Omental fat pad (tissue), 4 donors: ENCODE data around the gene OGN. TPM values are rescaled to one million over a fixed set of nuclear protein-coding genes. Genes with fewer than 3 reads are reported as not detected.

ENCODE experiments used
- ATAC-seq: fragments of 150-250 bp; one replicate; pipeline ENCODE4 v1.9.1; 2016; ENCODE audit warnings: mild to moderate bottlenecking, moderate library complexity; ENCODE audit not compliant: low FRiP score
- DNase-seq: peaks from one replicate; pipeline ENCODE4 v3.0.0-alpha.2; 2019; ENCODE audit warnings: low spot score
- CTCF ChIP-seq, 3 donors: fragments of 450-650 bp; IDR thresholded peaks; one replicate each; pipeline ENCODE4 v1.5.1; 2016 to 2017; ENCODE audit warnings: antibody characterized with exemption in 3 of 3, mild to moderate bottlenecking in 3 of 3, moderate library complexity in 2 of 3
- total RNA-seq, 4 donors: library from RNA; depleted of rRNA; stranded (reverse); fragments of >200 nt; gene quantifications; one replicate each; pipeline ENCODE4 v1.1.0, GENCODE V29; 2016

OGN gene
- total RNA-seq, 4 donors from 2014 or later, result 24.6 to 412 (median 114) TPM

DNA sequence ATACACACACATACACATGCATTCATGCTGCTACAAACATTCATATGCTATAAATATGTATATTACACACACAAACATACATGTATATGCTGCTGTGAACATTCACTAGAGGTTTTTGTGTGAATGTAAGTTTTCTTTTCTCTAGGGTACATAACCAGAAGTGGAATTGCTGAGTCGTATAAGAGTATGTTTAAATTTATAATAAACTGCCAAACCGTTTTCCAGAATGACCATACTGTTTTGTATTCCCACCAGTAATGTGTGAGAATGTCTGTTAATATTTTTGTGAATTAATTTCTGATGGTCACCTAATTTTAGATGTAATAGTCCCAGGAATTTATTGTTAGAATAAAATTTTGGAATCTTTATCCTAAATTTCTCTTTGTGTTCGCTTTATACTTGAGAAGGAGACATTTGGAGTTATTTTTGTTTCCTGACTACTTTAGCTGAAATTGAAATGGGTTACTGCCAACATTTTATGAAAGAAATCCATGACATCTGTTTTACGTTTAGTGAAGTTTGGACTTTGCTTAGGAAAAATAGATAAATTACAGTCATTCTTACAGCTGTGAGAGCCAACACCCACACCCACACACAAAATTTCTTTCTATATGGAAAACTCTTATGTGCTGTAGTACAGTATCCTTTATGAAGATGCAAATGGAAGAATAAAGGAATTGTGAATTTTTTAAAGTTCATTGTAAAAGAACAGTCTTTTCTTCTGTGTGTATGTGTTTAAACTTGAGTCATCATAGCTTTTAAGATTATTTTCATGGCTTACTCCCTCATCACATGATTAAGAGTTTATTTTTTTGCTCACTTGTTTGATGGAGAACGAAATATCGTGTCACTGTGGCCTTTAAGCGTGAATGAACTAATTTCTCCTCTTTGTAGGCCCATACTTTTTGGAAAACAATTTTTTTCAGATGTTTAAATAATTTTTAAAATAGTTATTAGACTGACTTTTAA is 54.3 kb downstream of the OGN start:
- TF ChIP-seq CTCF (IDR thresholded peaks at IDR 0.05), result no peak
- DNase-seq (no peak), ATAC-seq (peak; percentile 59)

DNA sequence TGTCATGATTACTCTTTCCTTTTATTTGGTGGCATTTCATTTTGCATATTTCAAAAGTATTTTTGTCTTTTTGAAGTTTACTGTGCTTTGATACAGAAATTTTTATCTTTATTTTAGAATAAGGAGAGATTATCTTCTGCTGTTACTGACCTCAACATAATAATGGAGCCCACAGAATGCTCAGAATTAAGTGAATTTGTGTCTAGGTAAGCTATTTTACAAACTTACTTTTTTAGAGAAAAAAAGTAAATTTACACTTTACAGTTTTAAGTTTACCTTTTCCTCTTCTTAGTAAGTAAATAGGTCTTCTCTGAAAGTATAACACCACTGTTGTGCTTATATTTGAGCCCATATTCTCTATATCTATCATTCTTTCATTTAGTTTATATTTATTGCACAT is 58.8 kb downstream of the OGN start:
- ATAC-seq (no peak), DNase-seq (no peak)
- TF ChIP-seq CTCF (IDR thresholded peaks at IDR 0.05), result no peak

- peak; percentile 57 for ATAC-seq
- no peak for TF ChIP-seq CTCF (IDR thresholded peaks at IDR 0.05)
- DNase-seq, result no peak
Observed at GRCh38 chr9:92342825-92343488, 61.4 kb downstream of the OGN start.

DNA sequence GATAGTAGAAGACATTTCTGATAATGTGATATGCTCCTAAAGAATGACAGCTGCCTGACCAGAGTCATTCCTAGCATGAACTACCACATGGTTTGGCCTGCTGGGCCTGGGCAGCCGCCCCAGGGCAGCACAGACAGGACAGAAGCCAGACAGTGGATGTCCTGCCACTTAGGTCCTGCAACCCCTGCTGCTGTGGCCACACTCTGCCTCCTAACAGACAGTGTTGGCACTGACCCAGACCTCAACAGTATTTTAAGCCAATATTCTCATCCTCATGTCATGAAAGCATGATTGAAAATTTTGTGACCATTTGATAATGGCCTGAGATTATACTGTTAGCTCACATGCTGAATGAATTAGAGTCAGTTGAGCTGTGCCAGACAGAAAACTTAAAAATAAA is 62.8 kb downstream of the OGN start:
- TF ChIP-seq CTCF (IDR thresholded peaks at IDR 0.05), result no peak
- ATAC-seq (no peak), DNase-seq (no peak)

DNA sequence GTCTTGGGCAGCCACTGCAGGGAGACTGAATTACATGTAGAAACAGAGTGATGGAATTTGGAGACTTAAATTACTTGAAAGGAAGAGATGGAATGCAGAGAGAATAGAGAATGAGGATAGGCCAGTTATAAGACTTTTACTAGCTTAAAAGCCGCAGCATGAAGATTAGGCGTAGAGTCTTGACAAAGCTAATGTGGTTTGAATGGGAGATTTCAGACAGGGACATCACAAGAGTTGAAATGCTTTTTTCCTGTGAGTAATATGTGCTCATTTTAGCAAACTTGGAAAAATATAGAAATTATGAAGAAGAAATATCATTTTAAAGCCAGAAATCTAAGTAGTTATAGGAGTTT is 71.1 kb downstream of the OGN start:
- no peak for TF ChIP-seq CTCF (IDR thresholded peaks at IDR 0.05)
- ATAC-seq (no peak), DNase-seq (no peak)

Other genes with a start within 250 kb of the OGN start
- 100 to 1,000 TPM in 1 of 4 donors, 10 to 100 TPM in 3; 73.8 to 198 (median 85.8) TPM for gene IARS1, start 110.9 kb downstream of the OGN start, total RNA-seq
- 10 to 100 TPM; 25.2 to 49.1 (median 34.7) TPM for gene NOL8, start 79.2 kb downstream of the OGN start, total RNA-seq
- gene CENPP, start 78.6 kb downstream of the OGN start, total RNA-seq, result 1 to 10 TPM; 1.2 to 7.0 (median 5.6) TPM
- gene OMD, start 19.9 kb upstream of the OGN start, total RNA-seq, result 100 to 1,000 TPM in 1 of 4 donors, 10 to 100 TPM in 3; 10.2 to 122 (median 40.2) TPM
- 10 to 100 TPM in 2 of 4 donors, 1 to 10 TPM in 2; 4.8 to 17.7 (median 11.4) TPM for gene ASPN, start 77.9 kb upstream of the OGN start, total RNA-seq
- gene ECM2, start 131.4 kb upstream of the OGN start, total RNA-seq, result 10 to 100 TPM; 45.6 to 80.6 (median 54.1) TPM